HG03066 (cell line): ENCODE data around the gene LRTM2.

Experiments used
- ATAC-seq: cut with Tn5 transposase; IDR thresholded peaks from one replicate; pipeline ENCODE4 v1.9.1; 2021; ENCODE audit warnings: low read depth; ENCODE audit not compliant: unreplicated experiment

The LRTM2 gene

GRCh38 chr12:1857821-1858220 lies 37.5 kb downstream of the LRTM2 start:
- ATAC-seq: no peak

- no peak for ATAC-seq
Observed at GRCh38 chr12:1858456-1858855, 38.1 kb downstream of the LRTM2 start.

GRCh38 chr12:1859643-1860042 lies 39.3 kb downstream of the LRTM2 start:
- ATAC-seq: no peak

DNA sequence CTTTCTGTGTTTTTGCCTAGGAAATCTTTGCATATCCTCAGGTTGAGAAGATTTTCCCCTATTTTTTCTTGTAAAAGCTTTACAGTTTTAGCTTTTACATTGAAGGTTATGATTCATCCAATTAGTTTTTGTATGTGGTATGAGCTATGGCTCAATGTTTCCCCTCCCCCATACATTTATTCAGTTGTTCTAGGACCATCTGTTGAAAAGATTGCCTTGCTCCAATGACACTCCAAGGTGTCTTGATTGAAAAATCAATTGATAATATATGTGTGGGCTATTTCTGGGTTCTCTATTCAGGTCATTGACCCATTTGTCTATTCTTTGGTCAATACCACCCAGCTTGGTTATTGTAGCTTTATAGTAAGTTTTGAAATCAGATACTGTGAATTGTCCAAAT lies 42.6 kb downstream of the LRTM2 start:
- ATAC-seq: no peak

DNA sequence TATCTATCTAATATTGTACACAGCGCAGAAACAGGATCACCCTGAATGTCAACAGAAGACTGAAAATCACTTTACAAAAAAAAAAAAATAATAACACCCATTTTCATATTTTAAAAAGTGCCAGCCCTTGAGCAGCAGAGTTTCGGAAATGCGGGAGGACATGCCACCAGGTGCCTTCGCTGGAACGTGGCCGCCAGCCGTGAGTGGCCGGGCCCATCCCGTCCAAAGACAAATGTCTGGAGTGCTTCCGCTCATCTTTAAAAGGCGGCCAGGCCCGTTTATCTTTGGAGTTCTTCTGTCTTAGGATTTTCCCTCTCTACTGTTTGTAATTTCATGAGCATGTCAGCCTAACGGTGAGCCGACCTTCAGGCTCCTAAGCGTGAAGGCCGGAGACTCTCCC lies 43.5 kb downstream of the LRTM2 start:
- ATAC-seq: no peak

DNA sequence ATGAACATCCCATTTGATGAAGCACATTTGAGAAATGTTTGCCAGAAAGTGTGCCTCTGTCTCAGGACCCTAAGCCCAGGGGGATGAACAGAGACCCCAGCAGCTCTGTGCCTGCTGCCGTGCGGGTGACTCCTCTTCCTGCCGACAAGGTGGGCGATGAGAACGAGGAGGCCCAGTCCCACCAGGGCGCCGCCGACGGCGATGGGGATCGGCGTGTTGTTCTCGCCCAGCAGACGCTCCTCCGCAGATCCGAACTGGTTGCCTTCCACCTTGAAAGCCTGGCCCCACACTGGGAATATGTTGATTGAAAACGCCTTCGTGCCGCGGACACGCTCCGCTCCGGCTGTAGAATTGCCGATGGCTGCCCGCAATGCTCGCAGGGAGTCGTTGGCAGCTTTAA lies 44.1 kb downstream of the LRTM2 start:
- ATAC-seq: no peak

DNA sequence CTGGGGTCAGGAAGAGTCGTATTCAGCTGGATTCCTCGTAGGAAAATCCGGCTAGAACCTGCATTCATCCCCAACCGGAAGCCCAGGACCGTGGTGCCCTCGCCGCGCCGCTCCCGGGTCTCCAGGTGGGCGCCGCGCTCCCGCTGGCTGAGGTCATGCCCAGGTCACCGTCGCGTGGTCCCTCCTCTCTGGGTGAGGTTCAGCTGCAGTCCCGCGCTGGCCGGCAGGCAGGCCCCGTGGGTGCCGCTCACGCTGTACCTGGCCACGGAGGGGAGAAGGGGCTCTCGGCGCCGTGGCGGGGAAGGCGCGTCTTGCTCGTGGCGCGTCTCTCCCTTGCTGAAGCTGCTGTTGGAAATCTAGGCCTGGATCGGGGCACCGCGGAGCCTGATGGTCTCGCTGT lies 44.5 kb downstream of the LRTM2 start:
- ATAC-seq: no peak

- ATAC-seq: no peak
Observed at GRCh38 chr12:1865284-1865866, 45.0 kb downstream of the LRTM2 start.

DNA sequence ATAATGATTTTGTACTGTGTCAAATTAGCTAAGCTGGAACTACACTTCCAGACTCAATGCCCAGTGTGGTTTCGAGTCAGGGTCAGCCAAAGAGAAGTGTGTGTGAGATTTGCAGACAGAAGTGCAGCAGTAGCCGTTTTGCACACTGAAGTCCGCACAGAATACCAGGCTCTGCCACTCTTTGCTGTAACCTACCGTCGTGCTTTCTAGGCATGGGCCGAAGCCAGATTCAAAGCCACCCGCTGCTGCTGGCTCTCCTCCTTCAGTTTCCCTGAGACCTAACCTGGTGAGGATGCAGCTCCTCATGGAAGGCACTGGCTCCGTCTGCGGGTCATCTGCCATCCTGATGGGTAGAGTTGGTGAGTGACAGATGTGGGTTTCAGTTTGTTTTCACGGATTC lies 48.8 kb downstream of the LRTM2 start:
- ATAC-seq: no peak

- ATAC-seq: no peak
Observed at GRCh38 chr12:1870086-1870485, 49.7 kb downstream of the LRTM2 start.

- no peak for ATAC-seq
Observed at GRCh38 chr12:1870998-1871917, 50.9 kb downstream of the LRTM2 start.

GRCh38 chr12:1872001-1872400 lies 51.6 kb downstream of the LRTM2 start:
- ATAC-seq: no peak

- ATAC-seq: no peak
Observed at GRCh38 chr12:1872448-1872847, 52.1 kb downstream of the LRTM2 start.

- no peak for ATAC-seq
Observed at GRCh38 chr12:1873531-1874510, 53.5 kb downstream of the LRTM2 start.

DNA sequence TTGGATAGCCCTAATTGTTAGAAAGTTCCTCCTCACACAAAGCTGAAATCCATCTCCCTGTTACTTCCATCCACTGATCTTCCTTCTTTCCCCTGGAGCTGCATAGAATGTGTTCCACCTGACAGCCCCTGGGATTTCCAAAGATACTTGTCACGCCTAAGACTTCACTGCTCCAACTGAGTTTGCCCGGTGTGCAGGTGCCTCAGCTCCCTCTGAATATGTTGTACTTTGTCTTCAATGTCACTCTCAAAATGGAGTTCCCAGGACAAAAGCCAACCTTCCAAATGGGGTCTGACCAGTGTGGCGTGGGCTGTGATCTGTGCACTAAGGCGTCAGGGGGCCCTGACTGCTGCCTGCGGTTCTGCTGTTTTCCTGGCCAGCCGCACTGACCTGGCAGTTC lies 55.2 kb downstream of the LRTM2 start:
- no peak for ATAC-seq

- no peak for ATAC-seq
Observed at GRCh38 chr12:1876086-1876485, 55.7 kb downstream of the LRTM2 start.

DNA sequence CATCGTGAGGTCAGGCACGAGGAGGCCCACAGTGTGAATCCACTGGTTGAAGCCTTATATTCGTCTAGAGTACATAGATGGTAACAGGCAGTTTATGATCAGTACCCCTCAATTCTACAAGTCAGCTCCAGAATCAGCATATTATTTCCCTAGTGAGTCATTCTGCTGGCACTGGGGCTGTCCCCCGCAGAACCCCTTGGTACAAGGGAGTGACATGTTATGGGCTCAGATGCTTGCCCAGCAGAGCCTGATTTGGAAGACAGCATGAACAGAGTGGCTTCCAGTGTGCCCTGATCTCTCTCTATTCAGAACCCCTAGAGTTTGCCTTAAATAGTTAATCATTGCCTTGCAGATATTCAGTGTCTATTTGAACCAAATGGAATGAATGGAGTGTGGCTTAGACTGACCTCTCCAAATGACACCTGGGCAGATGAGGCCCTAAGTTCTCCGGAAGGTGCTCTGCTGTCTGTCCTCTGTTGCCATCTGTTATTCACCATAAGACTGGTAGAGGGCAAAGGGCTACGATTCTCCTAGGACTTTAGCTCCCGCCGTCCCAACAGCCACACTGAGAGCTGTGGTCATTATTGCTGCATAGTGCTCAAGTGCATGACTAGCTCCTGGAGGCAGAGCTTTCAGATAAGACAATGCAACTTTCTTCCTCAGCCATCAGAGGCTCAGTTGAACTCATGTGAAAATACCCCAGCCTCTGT lies 57.0 kb downstream of the LRTM2 start:
- ATAC-seq: no peak

DNA sequence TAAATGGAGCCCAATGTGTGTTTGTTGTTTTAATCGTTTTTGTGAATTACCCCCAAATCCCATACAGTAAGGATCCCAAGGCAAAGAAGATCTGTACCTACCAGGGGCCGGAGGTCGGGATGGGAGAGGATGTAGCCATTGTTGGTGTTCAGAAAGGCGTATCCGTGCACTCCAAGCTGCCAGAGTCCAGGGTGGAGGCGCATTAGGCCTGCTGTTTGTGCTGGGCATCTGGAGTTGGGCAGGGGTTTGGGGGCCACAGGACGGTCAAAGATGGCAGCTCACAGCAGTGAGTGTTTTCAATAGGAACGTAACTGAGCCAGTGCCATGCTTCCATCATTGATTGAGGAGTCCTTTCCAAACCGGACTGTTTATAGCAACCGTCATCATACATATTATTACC lies 57.8 kb downstream of the LRTM2 start:
- ATAC-seq: no peak

DNA sequence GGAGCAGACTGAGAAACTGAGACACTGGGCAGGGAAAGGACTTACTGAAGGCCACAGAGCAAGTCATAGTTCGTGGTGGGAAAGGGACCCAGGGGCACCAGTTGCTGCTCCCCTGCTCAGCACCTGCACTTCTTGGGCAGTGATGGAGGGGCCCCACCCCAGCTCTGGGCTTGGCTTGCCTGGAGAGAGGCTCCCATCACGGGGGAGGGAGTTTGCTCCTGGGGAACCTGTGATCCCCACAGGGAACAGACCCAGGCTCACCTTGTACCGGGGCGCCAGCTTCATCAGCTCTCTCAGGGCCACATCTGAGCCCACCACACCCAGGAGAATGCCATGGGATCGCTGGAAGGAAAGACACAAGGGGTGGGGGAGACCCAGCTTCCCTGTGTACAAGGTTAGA lies 58.3 kb downstream of the LRTM2 start:
- ATAC-seq: no peak

DNA sequence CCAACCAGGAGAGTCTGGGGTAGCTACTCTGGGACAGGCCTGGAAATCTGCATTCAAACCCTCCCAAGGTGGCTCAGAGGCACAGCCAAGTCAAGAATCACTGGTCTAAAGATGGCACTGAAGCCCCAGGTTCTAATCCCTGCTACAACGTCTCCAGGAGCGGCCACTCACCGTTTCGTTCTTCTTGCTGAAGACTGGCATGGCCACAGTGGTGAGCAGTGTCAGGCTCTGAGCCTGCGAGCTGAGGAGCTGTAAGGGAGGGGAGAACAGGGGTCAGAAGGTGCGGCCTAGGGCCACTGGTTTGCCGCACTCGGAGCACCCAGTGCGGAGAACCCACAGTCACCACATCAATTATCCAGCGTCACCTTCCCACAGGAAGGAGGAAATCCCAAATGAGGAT lies 59.3 kb downstream of the LRTM2 start:
- no peak for ATAC-seq
